H1 (cell line): ENCODE results near the gene YOD1. TPM values are rescaled to one million over a fixed set of nuclear protein-coding genes. Genes with fewer than 3 reads are reported as not detected.

Experiments
- RAD21 ChIP-seq, 2 experiments: IDR thresholded peaks in 1 of 2; conservative IDR thresholded peaks in 1 of 2; 2 replicates each; pipeline ENCODE4 v1.6.1; 2011; ENCODE audit warnings: low read depth in 2 of 2, low read length in 2 of 2, improper control_type of control experiment in 1 of 2, inconsistent platforms in 1 of 2, mild to moderate bottlenecking in 1 of 2, moderate library complexity in 1 of 2
- polyA plus RNA-seq, 7 experiments: library from polyadenylated mRNA; depleted of rRNA in 3 of 7; stranded (reverse) in 5 of 7; unstranded in 2 of 7; fragments of >200 nt in 5 of 7; fragments of 200-250 nt in 2 of 7; gene quantifications; 1 replicate in 5 of 7; 2 replicates in 1 of 7; 4 replicates in 1 of 7; pipeline versions ENCODE4 v1.2.1 to v1.2.3, GENCODE V29; 2011 to 2013; ENCODE audit warnings: missing spikeins in 2 of 7, mixed read lengths in 2 of 7
- total RNA-seq: library from RNA; stranded (reverse); fragmentation: NEBNext Ultra II Directional; extraction: Animal tissue kit (Norgen Biotek cat#: 25700); gene quantifications from 2 replicates; pipeline ENCODE4 v1.2.1, GENCODE V29; 2021
- TF ChIP-seq, protein P1 (sequence below): IDR thresholded peaks from 2 replicates; pipeline ENCODE4 v1.6.1; 2011; ENCODE audit warnings: low read depth, mild to moderate bottlenecking, low read length; ENCODE audit not compliant: insufficient read depth

YOD1 gene
- total and polyA plus RNA-seq, 2 of the 8 experiments (the other 6 are each of a cell fraction or from before 2014, with no cell fraction given): 1.9 to 11.8 TPM

DNA sequence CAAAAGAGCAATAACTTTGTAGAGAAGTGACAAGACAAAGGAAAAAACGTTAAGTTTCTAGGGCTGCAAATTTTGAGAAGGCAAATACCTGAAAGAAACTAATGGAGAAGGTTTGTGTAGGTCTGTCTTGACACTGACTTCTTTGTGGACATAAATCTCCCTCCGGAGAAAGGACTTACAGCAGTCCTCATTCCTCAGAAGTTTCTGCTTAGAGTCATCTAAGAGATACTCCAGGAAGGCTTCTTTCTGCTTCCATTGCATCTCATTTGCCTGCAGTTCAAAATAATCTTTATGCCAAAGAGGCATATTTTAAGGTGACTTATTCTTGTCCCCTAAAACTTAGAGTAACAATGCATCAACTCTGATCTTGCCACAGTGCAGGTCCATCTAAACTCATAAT lies 33.2 kb upstream of the YOD1 start (continued):
- no peak for TF ChIP-seq RAD21 (IDR thresholded peaks at IDR 0.05 in 1 of 2, conservative IDR thresholded peaks at IDR 0.05 in 1 of 2; ENCODE audit: low read depth in 2 of 2, low read length in 2 of 2)
- TF ChIP-seq, protein P1, sequence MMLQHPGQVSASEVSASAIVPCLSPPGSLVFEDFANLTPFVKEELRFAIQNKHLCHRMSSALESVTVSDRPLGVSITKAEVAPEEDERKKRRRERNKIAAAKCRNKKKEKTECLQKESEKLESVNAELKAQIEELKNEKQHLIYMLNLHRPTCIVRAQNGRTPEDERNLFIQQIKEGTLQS: no peak
